Measurements from ENCODE around the gene LPAR5. TPM values are rescaled to one million over a fixed set of nuclear protein-coding genes. Genes with fewer than 3 reads are reported as not detected.

Gene LPAR5
- total RNA-seq, result under 0.01 TPM in 1 of 2 replicates, not detected in the other

DNA sequence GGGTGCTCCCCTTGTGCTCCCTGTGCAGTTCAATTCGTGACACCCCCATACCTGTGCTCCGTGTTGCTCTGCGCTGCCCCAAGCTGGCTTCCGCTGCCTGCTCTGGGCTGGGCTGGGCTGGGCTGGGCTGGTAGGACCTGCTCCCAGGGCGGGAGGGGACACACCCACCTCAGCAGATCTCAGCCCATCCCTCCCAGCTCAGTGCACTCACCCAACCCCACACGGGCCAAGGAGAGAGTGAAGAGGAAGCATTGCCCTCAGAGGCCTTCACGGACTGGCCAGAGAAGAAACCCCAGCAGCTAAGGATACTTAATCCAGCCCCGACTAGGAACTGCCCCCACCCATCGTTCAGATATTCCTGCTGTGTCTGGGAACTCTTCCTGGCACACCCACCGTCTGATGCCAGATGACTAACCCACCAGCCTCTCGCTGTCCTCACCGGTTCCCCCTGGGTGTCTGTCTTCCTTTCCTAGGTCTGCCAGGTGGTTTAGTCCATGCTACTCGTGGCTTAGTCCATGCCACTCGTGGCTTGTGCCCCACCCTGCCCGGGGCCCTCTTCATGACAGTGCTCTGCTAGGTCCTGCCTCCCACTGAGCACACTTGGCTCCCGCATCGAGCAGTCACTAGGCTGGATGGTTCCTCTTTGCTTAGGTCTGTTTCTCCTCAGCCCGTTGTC lies at the start of gene LPAR5:
TSS of gene LPAR5 (minus strand) at position 104 of the 676 bp plus-strand sequence. CDS start 14,711 bp downstream, outside the sequence.
- DNase-seq (ENCODE audit: low read depth in 2 of 2), result peak in 1 of 2 donors; percentile 22

DNA sequence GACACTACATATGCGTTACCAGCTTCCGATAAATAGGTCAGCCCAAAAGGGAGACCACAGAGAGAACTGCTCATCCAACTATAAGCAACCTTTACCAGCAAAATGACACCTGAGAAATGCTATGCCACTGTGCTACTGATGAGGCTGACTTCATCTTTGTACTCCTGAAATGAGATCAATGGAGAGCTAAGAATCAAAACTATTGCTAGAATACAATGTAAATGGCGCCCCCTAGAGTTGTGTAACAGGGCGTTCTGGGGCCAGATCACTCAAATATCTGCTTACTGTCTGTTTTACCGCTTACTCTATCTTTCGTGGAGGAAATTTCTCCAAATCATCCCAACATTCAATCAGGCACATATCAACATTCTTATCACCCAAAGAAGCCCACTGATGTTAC lies 48.9 kb upstream of the LPAR5 start:
- DNase-seq (ENCODE audit: low read depth in 2 of 2), result peak in 1 of 2 donors; percentile 55

DNA sequence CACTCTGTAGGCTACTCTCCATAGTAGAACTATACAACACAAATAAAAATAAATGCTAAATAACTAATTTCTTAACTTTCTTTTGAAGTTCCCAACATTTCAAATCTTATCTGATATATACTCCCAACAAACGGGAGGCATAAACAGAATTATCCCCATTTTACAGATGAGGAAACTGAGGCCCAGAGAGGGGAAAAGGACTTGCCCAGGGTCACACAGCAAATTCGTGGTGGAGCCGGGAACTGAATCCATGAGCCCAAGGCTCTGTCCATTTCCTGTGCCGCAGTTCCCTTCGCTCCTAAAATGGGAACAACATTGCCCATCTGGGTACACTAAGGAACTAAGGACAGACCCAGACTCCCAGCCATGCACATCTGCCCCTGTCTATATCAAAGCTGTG lies 41.2 kb upstream of the LPAR5 start:
- DNase-seq (ENCODE audit: low read depth in 2 of 2), result no peak

DNA sequence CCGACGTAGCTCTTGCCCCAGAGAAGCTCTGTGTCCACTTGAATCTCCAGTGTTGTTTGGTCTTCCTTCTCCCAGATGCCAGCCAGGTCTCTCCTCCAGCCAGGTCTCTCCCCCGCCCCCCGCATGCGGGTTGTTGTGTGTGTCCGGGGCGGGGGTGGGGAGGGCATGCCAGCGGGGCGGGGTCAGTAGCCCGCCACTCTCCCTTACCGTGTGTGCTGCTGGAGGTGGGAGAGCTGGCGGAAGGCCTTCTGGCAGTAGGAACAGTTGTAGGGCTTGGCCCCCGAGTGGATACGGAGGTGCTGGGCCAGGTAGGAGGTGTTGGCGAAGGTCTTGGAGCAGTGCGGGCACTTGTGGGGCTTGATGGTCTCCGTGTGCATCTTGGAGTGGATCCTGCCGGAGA lies 36.4 kb upstream of the LPAR5 start:
- DNase-seq (ENCODE audit: low read depth in 2 of 2), result no peak

DNA sequence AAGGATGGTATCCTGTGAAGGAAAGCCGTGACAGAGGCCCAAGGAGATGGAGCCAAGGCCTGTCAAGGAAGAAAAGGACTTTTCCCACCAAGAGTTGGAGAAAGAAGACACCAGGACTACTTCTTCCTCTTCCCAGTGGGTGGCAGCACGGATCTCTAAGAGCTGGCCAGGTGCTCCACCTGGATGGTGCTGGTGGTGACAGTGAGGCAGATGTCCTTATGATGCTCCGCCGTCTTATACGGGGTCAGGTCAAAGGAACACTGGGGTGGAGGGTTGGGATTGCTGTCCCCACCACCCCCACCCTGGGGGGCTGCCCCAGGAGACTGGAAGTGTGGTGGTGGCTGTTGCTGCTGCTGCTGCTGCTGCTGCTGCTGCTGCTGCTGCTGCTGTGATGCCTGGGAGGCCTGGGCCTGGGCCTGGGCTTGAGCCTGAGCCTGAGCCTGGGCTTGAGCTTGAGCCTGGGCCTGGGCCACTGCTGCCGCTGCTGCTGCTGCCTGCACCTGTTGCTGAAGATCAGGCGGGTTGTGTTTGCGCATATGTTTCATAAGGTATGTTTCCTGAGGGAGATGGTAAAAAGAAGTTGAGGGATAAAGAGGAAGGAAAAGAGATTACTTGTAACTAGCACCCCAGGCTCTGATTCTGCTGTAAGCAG lies 31.9 kb upstream of the LPAR5 start:
- no peak for DNase-seq (ENCODE audit: low read depth in 2 of 2)

DNA sequence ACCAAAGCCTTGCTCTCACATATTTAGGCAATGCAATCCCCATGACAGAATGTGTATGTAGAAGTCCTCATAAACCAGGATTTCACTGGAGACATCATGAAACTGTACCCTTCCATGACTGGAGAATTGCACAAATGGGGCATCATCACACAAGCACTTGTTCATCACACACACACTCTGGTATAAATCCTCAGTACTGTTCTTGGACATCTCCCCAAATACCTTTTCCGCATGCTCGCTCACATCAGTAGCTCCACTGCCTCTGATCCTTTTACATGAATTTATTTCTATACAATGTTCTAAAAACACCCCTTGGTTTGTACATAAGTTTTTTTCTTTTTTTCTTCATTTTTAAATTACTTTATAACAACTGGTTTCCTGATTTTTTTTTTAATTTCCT lies 30.5 kb upstream of the LPAR5 start:
- no peak for DNase-seq (ENCODE audit: low read depth in 2 of 2)

DNA sequence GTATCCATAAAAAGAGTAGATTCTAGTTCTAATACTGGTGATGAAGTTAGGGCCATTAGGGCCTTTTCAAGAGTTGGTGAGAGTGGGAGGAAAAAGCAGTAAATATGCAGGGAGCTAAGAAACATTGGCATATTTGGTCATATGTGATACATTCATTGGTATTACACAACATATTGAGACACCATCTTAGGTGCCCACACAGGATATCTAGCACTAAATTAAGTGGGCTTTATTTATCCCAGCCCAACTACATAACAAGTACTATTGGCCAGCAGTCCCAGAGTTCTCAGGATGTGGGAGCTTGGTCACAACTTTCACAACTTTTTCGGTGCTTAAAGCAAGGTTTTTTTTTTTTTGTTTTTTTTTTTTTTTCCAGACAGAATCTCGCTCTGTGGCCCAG lies 29.1 kb upstream of the LPAR5 start:
- no peak for DNase-seq (ENCODE audit: low read depth in 2 of 2)

DNA sequence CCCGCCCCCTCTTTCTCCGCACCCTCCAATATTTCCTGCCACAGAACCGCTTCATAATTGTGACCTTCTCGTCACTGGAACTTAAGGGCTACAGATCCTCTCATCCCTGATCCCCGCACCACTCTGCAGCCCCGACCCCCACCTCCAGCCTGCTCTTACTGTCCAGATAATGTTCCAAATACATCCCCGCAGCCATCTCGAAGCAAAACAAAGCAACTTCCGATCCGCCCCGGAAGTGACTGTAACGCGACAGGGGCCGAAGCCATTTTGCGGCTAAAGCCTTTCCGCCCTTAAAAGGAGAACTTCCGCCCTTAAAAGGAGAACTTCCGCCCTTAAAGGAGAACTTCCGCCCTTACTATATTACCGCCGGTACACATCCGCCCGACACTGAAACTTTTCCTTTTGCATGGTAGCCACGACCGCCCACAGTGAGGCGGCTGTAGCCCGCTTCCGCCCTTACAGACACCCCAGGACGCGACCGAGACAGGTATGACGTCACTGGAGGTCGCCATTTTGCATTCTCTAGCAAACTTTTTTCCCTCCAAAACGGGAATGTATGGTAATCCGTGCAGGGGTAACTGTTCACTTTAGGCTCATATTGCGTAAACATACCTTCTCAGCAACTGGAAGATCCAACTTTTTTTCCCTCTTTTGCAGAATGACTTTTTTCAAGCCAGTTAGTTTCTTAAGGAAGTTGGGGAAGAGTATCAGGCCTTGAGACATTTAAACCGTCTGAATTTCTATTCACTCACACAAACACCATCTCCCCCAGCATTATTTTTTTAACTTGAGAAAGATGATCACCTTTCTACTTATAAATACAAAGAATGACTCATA lies 27.4 kb upstream of the LPAR5 start, which contains the start of gene ING4:
TSS of gene ING4 (minus strand) at position 214 of the 837 bp plus-strand sequence. CDS start at position 196, 18 bp downstream.
- peak; percentile 99 to 100 for DNase-seq (ENCODE audit: low read depth in 2 of 2)

DNA sequence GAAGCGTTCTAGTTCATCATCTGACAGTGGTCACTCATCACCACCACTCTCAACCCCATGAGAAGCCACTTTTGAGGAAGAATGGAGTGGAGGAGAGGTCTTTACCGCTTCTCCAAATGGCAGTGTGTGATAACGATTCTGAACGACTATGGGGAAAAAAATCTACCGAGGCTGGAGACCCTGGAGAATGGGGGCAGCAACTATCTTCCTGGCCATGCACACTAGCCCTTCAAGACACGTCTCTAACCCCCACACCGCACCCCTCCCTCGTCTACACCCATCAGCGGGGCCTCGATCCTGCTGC lies 26.8 kb upstream of the LPAR5 start:
- DNase-seq (ENCODE audit: low read depth in 2 of 2), result no peak

DNA sequence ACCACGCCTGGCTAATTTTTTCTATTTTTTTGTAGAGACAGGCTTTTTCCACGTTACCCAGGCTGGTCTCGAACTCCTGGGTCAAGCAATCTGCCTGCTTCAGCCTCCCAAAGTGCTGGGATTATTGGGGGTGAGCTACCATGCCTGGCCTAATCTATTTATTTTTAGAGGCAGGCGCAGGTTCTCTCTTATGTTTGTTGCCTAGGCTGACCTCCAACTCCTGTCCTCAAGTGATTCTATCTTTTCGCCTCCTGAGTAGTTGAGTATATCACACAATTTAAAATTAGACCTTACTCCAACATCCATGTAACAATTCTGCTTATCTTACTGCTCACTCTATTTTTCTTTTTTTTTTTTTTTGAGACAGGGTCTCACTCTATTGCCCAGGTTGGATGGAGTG lies 18.2 kb upstream of the LPAR5 start:
- DNase-seq (ENCODE audit: low read depth in 2 of 2), result no peak

DNA sequence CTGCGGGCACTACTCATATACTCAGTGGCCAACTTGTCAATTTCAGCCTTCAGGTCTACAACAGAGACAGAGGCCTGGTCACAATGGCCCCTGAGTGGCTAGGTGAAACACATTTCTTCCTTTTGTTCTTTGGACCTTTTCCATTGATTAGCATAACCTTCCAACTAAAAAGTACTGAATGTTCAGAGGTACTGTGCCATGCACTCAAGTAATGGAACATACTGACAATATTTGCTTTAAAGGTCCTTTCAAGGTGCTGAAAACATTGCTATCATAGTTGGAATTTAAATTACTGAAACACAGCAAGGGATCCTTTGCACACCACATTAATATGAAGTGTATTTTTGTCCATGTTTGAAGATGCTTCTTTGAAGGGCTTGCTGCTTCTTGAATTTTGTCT lies 17.6 kb upstream of the LPAR5 start:
- no peak for DNase-seq (ENCODE audit: low read depth in 2 of 2)

DNA sequence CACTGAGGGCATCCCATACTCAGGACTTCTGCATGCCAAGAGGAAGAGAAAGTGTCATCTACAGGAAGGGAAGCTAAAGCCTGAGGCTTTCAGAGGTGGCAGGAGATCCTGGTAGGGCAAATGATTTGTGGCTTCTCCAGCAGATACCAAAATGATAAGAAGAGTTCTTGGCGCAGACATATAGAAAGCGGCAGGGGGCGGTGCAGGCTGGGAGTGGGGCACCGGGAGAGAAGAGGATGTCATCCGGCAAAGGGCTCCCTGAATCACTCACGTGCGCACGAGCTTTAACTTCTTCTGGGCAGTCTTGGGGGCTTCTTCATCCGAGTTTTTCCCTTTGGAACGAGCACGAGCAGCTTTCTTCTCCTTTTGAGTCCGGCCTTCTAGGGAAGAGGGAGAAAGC lies 16.6 kb upstream of the LPAR5 start:
- DNase-seq (ENCODE audit: low read depth in 2 of 2), result no peak

DNA sequence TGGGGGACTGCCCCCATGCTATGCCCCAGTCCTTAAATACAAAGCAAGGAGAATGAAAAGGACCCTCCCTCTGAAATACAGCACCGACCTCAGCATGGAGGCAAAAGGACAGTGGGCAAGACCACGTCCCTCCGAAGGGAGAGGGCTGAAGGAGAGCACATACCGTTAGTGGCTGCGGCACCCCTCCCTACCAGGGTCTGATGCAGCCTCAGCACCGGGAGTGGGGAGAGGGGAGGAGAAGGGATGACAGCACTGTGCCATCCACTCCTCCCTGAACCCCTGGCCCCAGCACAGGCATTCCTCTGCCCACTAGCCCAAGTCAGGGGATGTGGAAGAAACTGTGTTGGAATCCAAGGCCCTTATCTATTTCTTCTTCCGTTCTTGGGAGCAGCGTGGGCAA lies 15.1 kb upstream of the LPAR5 start:
- no peak for DNase-seq (ENCODE audit: low read depth in 2 of 2)

DNA sequence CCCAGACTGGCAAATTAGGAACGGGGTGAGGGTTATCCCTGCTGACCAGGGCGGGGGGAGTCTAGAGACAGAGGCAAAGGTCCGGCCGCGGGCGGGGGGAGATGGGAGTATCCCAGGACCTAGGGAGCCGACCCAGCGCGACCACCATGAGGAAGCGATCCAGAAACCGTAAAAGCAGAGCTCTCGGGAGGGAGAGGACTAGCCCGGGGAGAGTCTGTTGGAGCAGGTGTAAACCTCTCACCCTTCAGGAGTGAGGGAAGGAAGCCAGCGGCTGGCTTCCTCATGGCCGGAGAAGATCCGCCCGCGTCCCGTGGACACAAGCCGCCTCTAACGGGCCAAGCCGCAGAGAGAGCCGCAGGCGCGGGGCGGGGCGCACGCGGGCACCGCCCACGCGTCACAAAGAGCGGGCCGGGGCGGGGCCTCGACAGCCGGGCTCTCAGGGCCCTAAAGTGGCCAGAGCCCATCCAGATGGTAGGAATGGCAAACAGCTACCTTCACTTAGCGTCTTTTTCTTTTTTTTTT lies 11.4 kb upstream of the LPAR5 start, which contains the start of gene ACRBP:
TSS of gene ACRBP (minus strand) at position 350 of the 522 bp plus-strand sequence. CDS start at position 284, 66 bp downstream.
- peak in 1 of 2 donors; percentile 71 for DNase-seq (ENCODE audit: low read depth in 2 of 2)

DNA sequence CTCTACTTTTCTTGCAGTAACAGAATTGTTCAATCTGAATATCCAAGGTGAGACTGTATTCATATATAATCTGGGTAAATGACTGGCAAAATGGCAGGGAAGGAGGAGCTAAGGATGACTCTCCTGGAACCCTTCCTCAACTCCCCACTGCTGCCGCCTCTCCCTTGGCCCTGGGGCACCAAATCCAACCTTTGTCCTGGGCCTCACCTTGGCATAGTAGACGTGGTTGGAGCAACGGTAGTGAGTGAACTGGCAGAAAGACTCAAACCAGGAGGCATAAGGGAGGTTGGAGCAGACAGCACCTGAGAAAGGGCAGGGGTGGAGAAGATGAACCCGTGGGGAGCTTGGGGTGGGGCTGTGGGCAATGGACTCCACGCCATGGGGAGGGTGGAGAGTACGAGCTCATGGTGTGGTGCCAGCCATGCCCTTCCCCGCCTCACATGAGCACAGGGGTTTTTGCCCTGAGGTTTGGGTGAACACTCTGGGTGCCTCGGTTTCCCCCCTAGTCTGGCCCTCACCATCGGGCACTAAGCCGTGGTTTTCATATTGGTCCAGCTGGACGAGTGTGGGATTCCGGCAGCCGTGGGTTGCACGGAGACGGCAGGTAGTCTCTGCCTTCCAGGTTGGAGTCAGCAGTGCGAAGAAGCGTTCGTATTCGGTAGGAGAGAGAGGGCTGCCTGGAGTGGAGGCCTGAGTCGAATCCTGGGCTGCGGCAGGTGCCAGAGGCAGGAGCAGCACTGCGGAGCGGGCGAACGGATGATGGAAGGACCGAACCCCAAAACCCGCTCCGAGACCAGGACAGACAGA lies 10.7 kb upstream of the LPAR5 start:
- DNase-seq (ENCODE audit: low read depth in 2 of 2), result no peak

DNA sequence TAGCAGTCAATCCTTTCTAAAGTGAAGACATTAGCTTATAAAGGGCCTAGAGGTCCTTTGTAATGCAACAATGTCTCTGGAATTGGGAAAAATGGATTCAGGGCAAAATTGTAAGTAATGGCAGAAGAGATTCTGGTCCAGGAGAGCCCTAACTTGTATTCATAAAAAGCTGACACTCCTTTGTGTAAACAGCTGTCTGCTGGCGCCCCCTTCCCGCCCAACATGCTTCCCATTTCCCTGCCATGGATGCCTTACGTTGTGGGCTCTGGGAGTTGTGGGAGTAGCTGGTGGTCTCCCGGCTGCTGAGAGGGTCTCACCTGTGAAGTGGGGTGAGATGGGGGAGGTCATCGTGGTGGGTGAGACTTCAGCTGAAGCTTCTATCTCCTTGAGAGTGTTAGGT lies 9.1 kb upstream of the LPAR5 start:
- no peak for DNase-seq (ENCODE audit: low read depth in 2 of 2)

DNA sequence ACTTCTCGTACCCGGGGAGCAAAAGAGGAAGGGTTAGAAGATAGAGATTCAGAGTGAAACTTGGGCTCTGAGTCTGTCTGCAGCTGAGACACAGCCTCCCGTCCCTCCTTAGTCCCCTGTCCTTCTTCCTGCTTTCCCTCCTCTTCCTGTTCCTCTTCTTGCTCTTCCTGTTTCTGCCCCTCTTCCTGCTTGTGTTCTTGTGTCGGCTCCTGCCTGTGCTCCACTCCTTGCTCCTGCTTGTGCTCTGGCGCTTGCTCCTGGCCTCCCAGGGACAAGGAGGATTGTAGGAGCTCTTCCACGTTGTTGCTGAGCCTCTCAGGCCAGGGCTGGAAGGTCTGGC lies 8.5 kb upstream of the LPAR5 start:
- DNase-seq (ENCODE audit: low read depth in 2 of 2), result no peak

DNA sequence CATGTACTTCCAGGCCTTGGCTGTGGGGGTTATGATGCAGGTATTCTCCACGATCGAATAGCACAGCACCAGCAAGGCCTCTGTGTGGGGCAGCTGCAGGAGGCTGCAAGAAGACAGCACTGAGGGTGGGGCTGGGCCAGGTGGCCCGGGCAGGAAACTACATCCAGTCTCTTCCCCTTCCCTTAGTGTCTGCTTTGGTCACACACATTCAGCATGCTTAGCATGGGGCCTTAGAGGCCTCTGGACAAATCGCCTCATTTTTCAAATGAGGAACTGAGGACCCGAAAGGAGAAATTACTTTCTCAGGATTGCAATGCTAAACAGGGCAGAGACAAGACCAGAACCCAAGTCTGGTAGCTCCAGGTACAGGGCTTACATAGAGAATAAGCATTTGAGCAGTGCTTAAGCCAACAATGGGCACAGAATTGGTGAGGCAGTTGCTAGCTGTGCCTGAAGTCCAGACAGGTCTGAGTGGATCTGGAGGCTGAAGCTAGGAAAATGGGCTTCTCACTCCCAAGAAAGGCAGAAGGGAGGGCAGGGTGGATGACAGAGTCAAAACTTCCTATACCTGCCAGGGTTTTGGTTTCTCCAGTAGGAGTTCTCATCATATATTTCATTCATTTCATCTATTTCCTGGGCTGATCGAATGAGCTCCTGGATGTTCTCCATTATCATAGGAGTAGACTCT lies 8.0 kb upstream of the LPAR5 start:
- no peak for DNase-seq (ENCODE audit: low read depth in 2 of 2)

DNA sequence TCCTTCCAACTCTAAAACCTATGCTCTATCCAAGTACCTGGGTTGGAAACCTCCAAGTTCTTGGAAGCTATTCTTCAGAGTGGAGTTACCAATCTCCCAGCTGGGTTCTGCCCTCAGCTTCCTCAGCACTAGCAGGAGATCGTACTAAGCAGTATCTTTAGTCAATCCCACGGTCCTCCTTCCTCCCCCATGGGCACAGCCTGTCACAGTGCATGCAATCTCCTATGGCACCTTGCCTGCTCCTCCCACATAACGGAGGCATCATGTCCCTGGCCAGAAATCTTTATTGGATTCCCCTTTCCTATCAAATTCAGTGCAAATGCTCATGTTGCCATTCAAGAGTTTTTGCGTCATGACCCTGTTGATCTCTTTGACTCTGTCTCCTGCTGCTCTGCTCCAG lies 5.4 kb upstream of the LPAR5 start:
- DNase-seq (ENCODE audit: low read depth in 2 of 2), result no peak

DNA sequence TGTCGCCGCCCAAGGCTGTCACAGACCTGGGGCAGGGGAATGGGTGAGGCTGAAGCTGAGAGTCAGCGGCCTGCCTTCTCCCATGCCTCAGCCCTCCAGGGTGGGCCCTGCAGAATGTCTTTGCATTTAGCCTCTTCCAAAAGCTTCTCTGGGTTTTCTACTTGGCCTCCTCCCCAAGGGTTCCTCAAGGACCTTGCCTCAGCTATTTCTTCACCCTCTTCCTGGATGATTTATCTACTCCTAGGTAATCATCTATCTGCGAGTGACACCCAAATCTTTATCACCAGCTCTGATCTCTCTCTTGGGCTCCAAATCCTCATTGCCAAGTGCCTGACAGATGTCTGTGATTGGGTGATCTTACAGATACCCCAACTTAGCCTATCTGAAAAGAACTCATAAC lies 4.7 kb upstream of the LPAR5 start:
- DNase-seq (ENCODE audit: low read depth in 2 of 2), result no peak
